Liver (tissue), 9 donors: ENCODE results near the gene JPH3. TPM values are rescaled to one million over a fixed set of nuclear protein-coding genes. Genes with fewer than 3 reads are reported as not detected.

Source experiments
- DNase-seq: peaks from one replicate; pipeline ENCODE4 v3.0.0-alpha.2; 2017; ENCODE audit warnings: low spot score
- H3K27ac ChIP-seq, 2 donors: one replicate each; pipeline ENCODE4 v1.7.0; 2013; ENCODE audit warnings: inconsistent platforms in 2 of 2, low read length in 2 of 2, control low read depth in 1 of 2, low read depth in 1 of 2, mild to moderate bottlenecking in 1 of 2
- H3K27me3 ChIP-seq, 4 donors: one replicate each; pipeline versions ENCODE4 v1.6.1 to v1.7.0; 2013; ENCODE audit warnings: low read length in 3 of 4, inconsistent platforms in 1 of 4, mild to moderate bottlenecking in 1 of 4, moderate library complexity in 1 of 4; ENCODE audit not compliant: control insufficient read depth in 4 of 4, insufficient read depth in 4 of 4
- H3K36me3 ChIP-seq, 4 donors: one replicate each; pipeline versions ENCODE4 v1.6.1 to v1.7.0; 2013; ENCODE audit warnings: low read length in 3 of 4, mild to moderate bottlenecking in 3 of 4, low read depth in 1 of 4, moderate library complexity in 1 of 4; ENCODE audit not compliant: control insufficient read depth in 4 of 4, insufficient read depth in 3 of 4
- H3K4me1 ChIP-seq, 4 donors: one replicate each; pipeline versions ENCODE4 v1.6.1 to v1.7.0; 2013; ENCODE audit warnings: low read length in 3 of 4, mild to moderate bottlenecking in 3 of 4, moderate library complexity in 1 of 4; ENCODE audit not compliant: control insufficient read depth in 4 of 4, insufficient read depth in 4 of 4
- H3K4me3 ChIP-seq, 3 donors: one replicate each; pipeline versions ENCODE4 v1.6.1 to v1.7.0; 2013; ENCODE audit warnings: low read length in 3 of 3, control low read depth in 1 of 3, low read depth in 1 of 3, mild to moderate bottlenecking in 1 of 3
- H3K9ac ChIP-seq, 2 donors: one replicate each; pipeline ENCODE4 v1.7.0; 2013; ENCODE audit warnings: low read length in 2 of 2, mild to moderate bottlenecking in 2 of 2, moderate library complexity in 2 of 2, control low read depth in 1 of 2, low read depth in 1 of 2
- H3K9me3 ChIP-seq, 4 donors: one replicate each; pipeline versions ENCODE4 v1.6.1 to v1.7.0; 2013; ENCODE audit warnings: low read length in 3 of 4; ENCODE audit not compliant: control insufficient read depth in 4 of 4
- EGR1 ChIP-seq, 2 donors: IDR thresholded peaks; 2 replicates each; pipeline ENCODE4 v1.6.1; 2016 to 2018; ENCODE audit warnings: antibody characterized with exemption in 2 of 2, low read depth in 2 of 2
- HNF4G ChIP-seq: IDR thresholded peaks from 2 replicates; pipeline ENCODE4 v1.6.1; 2016; ENCODE audit warnings: antibody characterized with exemption
- JUND ChIP-seq, 2 donors: IDR thresholded peaks; 2 replicates each; pipeline ENCODE4 v1.6.1; 2016; ENCODE audit warnings: antibody characterized with exemption in 2 of 2
- NR2F2 ChIP-seq: IDR thresholded peaks from 2 replicates; pipeline ENCODE4 v1.6.1; 2016; ENCODE audit warnings: antibody characterized with exemption
- RAD21 ChIP-seq, 2 donors: IDR thresholded peaks; 2 replicates each; pipeline ENCODE4 v1.6.1; 2016; ENCODE audit warnings: antibody characterized with exemption in 2 of 2, mild to moderate bottlenecking in 2 of 2
- RXRA ChIP-seq, 2 donors: IDR thresholded peaks; 2 replicates each; pipeline ENCODE4 v1.6.1; 2017 to 2018; ENCODE audit warnings: antibody characterized with exemption in 2 of 2, mild to moderate bottlenecking in 1 of 2
- SP1 ChIP-seq: IDR thresholded peaks from 2 replicates; pipeline ENCODE4 v1.6.1; 2018; ENCODE audit warnings: antibody characterized with exemption, mild to moderate bottlenecking
- TAF1 ChIP-seq: conservative IDR thresholded peaks from 2 replicates; pipeline ENCODE4 v1.6.1; 2016; ENCODE audit warnings: antibody characterized with exemption, mild to moderate bottlenecking
- WGBS: extraction: QIAGEN DNeasy Blood & Tissue Kit; methylation state at CpG from one replicate; pipeline ENCODE4 v1.1.7; 2013; 5-methylcytosine and 5-hydroxymethylcytosine counted together
- polyA plus RNA-seq, 2 donors: library from polyadenylated mRNA; stranded (reverse) in 1 of 2; unstranded in 1 of 2; fragments of 200-250 nt in 1 of 2; fragments of >200 nt in 1 of 2; fragmentation: Nextera tagmentation in 1 of 2; extraction: Ambion mirVana in 1 of 2; gene quantifications; one replicate each; pipeline versions ENCODE4 v1.2.1 to v1.2.3, GENCODE V29; 2013 to 2015
- total RNA-seq, 2 donors: library from RNA; depleted of rRNA; stranded (reverse); fragments of >200 nt; gene quantifications; one replicate each; pipeline ENCODE4 v1.2.3, GENCODE V29; 2014
- TF ChIP-seq, protein P1 (sequence below): fragments of 150-350 bp; IDR thresholded peaks from 2 replicates; pipeline ENCODE4 v1.5.1; 2017; ENCODE audit warnings: improper control_type of control experiment, low read depth, low read length; ENCODE audit not compliant: missing input control
- TF ChIP-seq, protein P2 (sequence below): IDR thresholded peaks from 2 replicates; pipeline ENCODE4 v1.6.1; 2016; ENCODE audit warnings: antibody characterized with exemption, mild to moderate bottlenecking
- TF ChIP-seq, protein P3 (sequence below): IDR thresholded peaks from 2 replicates; pipeline ENCODE4 v1.6.1; 2016; ENCODE audit warnings: antibody characterized with exemption
- TF ChIP-seq, protein P4 (sequence below): IDR thresholded peaks from 2 replicates; pipeline ENCODE4 v1.6.1; 2016; ENCODE audit warnings: antibody characterized with exemption
- donor health status: healthy.
- donor health status: healthy.
- donor health status: healthy.
- donor health status: healthy.
- donor health status: healthy.

Gene JPH3
- total and polyA plus RNA-seq, 4 donors, result under 0.01 to 0.09 (median 0.04) TPM

DNA sequence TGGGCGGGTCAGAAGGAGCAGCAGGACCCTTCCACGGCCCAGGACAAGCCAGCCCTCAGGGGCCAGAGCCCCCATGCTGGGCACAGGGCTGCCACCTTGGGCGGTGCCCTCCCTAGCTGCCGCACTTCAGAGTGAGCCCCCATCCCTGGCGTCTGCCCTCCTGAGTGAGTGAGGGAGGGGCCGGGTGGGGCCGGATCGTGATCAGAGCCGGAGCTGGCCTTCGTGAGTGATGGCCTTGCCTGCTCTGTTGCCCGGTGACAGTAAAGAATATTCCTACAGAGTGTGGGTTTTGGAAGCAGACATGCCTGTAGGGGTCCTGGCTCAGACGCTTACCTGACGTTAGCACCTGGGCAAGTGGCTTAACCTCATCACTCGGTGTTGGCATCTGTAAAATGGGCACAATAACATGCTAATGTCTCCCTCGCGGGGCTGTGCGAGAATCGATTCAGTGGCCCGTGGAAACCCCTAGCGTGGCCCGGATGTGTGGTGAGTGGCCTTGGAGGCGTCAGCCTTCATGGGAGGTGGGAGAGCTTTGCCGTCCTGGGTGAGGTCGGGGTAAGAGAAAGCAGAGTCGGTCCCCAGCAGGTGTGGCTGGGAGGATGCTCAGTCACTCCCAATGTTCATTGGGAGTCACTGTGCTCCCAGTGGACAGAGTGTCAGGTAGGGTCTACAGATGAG lies 26.1 kb downstream of the JPH3 start:
- Histone ChIP-seq H3K27ac (no peak overlapping the region), H3K9me3 (peaks cover 0 to 5% (median 0%) of the 10 kb centered on the region in 4 donors), H3K9ac (no peak overlapping the region), H3K36me3 (no peaks in the 10 kb centered on the region), H3K4me1 (no peaks in the 10 kb centered on the region), H3K4me3 (no peak overlapping the region), H3K27me3 (no peaks in the 10 kb centered on the region)
- DNase-seq, result no peak
- TF ChIP-seq JUND (IDR thresholded peaks at IDR 0.05), result no peak
- TF ChIP-seq EGR1 (IDR thresholded peaks at IDR 0.05; ENCODE audit: low read depth in 2 of 2), result no peak
- no peak for TF ChIP-seq SP1
- WGBS, result 83% methylated on average over 25 of the region's 25 CpGs

DNA sequence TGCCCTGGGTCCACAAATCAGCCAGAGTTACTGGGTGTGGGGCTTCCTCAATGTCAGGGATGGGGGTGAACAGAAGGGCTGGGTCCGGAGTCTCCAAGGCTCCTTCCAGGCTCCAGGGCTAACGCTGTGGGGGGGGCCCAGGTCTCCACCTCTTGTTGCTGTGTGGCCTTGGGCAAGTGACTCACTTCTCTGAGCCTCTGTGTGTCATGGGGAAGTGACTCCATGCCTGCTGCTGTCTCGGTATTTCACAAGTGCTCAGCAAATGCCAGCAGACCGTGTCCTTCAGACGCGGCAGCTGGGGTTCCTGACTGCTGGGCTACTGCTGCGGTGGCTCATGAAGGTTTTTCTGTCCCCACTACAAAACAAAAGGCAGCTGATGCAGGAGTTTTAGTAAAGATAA lies 26.6 kb downstream of the JPH3 start:
- no peak overlapping the region for H3K4me3 ChIP-seq
- H3K9me3 ChIP-seq, result peaks cover 0 to 5% (median 0%) of the 10 kb centered on the region in 4 donors
- WGBS, result 73% methylated on average over 7 of the region's 7 CpGs
- no peak overlapping the region for H3K9ac ChIP-seq
- H3K36me3 ChIP-seq, result no peaks in the 10 kb centered on the region
- peaks cover 0 to under 1% (median 0%) of the 10 kb centered on the region in 4 donors for H3K27me3 ChIP-seq
- H3K27ac ChIP-seq, result no peak overlapping the region
- DNase-seq, result no peak
- no peak for TF ChIP-seq HNF4G
- TF ChIP-seq RAD21 (IDR thresholded peaks at IDR 0.05), result no peak
- TF ChIP-seq SP1, result no peak
- TF ChIP-seq NR2F2, result no peak
- TF ChIP-seq EGR1 (IDR thresholded peaks at IDR 0.05; ENCODE audit: low read depth in 2 of 2), result no peak
- TF ChIP-seq JUND (IDR thresholded peaks at IDR 0.05), result no peak
- TF ChIP-seq RXRA (IDR thresholded peaks at IDR 0.05), result no peak
- H3K4me1 ChIP-seq, result no peaks in the 10 kb centered on the region

DNA sequence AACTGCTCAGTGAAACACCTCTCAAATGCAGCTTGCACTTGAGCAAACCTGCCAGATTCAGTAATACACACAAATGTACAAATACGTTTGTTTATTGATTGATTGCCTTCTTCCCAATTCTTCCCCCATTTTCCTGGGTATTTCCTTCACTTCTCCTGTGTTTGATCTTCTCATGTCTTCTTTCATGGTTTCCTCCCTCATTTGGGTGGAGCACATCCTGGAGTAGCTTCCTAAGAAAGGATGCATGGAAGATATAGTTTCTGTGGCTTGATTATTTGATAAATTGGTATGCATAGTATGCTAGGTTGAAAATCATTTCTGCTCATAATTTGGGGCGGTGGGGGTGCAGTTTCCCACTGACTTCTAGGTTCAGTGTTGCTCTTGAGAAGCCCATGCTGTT lies 28.8 kb downstream of the JPH3 start:
- Histone ChIP-seq H3K4me3 (no peak overlapping the region), H3K27ac (no peak overlapping the region), H3K27me3 (peaks cover 0 to 2% (median 0%) of the 10 kb centered on the region in 4 donors), H3K4me1 (peaks cover 2 to 8% (median 6%) of the 10 kb centered on the region in 4 donors), H3K9me3 (peaks cover 0 to 5% (median 0%) of the 10 kb centered on the region in 4 donors), H3K36me3 (no peaks in the 10 kb centered on the region), H3K9ac (no peak overlapping the region)
- TF ChIP-seq, protein P1, sequence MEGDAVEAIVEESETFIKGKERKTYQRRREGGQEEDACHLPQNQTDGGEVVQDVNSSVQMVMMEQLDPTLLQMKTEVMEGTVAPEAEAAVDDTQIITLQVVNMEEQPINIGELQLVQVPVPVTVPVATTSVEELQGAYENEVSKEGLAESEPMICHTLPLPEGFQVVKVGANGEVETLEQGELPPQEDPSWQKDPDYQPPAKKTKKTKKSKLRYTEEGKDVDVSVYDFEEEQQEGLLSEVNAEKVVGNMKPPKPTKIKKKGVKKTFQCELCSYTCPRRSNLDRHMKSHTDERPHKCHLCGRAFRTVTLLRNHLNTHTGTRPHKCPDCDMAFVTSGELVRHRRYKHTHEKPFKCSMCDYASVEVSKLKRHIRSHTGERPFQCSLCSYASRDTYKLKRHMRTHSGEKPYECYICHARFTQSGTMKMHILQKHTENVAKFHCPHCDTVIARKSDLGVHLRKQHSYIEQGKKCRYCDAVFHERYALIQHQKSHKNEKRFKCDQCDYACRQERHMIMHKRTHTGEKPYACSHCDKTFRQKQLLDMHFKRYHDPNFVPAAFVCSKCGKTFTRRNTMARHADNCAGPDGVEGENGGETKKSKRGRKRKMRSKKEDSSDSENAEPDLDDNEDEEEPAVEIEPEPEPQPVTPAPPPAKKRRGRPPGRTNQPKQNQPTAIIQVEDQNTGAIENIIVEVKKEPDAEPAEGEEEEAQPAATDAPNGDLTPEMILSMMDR, result no peak
- TF ChIP-seq, protein P2, sequence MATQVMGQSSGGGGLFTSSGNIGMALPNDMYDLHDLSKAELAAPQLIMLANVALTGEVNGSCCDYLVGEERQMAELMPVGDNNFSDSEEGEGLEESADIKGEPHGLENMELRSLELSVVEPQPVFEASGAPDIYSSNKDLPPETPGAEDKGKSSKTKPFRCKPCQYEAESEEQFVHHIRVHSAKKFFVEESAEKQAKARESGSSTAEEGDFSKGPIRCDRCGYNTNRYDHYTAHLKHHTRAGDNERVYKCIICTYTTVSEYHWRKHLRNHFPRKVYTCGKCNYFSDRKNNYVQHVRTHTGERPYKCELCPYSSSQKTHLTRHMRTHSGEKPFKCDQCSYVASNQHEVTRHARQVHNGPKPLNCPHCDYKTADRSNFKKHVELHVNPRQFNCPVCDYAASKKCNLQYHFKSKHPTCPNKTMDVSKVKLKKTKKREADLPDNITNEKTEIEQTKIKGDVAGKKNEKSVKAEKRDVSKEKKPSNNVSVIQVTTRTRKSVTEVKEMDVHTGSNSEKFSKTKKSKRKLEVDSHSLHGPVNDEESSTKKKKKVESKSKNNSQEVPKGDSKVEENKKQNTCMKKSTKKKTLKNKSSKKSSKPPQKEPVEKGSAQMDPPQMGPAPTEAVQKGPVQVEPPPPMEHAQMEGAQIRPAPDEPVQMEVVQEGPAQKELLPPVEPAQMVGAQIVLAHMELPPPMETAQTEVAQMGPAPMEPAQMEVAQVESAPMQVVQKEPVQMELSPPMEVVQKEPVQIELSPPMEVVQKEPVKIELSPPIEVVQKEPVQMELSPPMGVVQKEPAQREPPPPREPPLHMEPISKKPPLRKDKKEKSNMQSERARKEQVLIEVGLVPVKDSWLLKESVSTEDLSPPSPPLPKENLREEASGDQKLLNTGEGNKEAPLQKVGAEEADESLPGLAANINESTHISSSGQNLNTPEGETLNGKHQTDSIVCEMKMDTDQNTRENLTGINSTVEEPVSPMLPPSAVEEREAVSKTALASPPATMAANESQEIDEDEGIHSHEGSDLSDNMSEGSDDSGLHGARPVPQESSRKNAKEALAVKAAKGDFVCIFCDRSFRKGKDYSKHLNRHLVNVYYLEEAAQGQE, result no peak
- TF ChIP-seq RAD21 (IDR thresholded peaks at IDR 0.05) (no peak), TAF1 (no peak)
- TF ChIP-seq, protein P3, sequence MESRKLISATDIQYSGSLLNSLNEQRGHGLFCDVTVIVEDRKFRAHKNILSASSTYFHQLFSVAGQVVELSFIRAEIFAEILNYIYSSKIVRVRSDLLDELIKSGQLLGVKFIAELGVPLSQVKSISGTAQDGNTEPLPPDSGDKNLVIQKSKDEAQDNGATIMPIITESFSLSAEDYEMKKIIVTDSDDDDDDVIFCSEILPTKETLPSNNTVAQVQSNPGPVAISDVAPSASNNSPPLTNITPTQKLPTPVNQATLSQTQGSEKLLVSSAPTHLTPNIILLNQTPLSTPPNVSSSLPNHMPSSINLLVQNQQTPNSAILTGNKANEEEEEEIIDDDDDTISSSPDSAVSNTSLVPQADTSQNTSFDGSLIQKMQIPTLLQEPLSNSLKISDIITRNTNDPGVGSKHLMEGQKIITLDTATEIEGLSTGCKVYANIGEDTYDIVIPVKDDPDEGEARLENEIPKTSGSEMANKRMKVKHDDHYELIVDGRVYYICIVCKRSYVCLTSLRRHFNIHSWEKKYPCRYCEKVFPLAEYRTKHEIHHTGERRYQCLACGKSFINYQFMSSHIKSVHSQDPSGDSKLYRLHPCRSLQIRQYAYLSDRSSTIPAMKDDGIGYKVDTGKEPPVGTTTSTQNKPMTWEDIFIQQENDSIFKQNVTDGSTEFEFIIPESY, result no peak
- TF ChIP-seq, protein P4, sequence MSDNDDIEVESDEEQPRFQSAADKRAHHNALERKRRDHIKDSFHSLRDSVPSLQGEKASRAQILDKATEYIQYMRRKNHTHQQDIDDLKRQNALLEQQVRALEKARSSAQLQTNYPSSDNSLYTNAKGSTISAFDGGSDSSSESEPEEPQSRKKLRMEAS, result no peak
- no peak for DNase-seq
- 49% methylated on average over 2 of the region's 2 CpGs for WGBS
